Stomach (tissue), 4 donors: Measurements from ENCODE around the gene PKD2.

Experiments used
- CTCF ChIP-seq, 7 experiments: fragments of 450-650 bp in 4 of 7; fragments of 200-600 bp in 3 of 7; sonication (generic) in 3 of 7; IDR thresholded peaks; one replicate each; pipeline ENCODE4 v1.5.1; 2016 to 2019; ENCODE audit warnings: antibody characterized with exemption in 7 of 7, control low read depth in 2 of 7, mild to moderate bottlenecking in 1 of 7
- EP300 ChIP-seq: sonication (generic); formaldehyde crosslinking; IDR thresholded peaks from one replicate; pipeline ENCODE4 v1.6.1; 2017; ENCODE audit warnings: antibody characterized with exemption
- POLR2A ChIP-seq, 4 donors: fragments of 450-650 bp; IDR thresholded peaks; one replicate each; pipeline ENCODE4 v1.6.1; 2016; ENCODE audit warnings: antibody characterized with exemption in 4 of 4, control low read depth in 2 of 4, mild to moderate bottlenecking in 1 of 4, moderate library complexity in 1 of 4
- POLR2AphosphoS5 ChIP-seq, 3 donors: sonication (generic); formaldehyde crosslinking; IDR thresholded peaks; one replicate each; pipeline ENCODE4 v1.6.1; 2016; ENCODE audit warnings: antibody characterized with exemption in 3 of 3

- no peak for TF ChIP-seq CTCF (IDR thresholded peaks at IDR 0.05)
- no peak for TF ChIP-seq POLR2A (IDR thresholded peaks at IDR 0.05)
- TF ChIP-seq POLR2AphosphoS5 (IDR thresholded peaks at IDR 0.05), result no peak
- no peak for TF ChIP-seq EP300
These were observed 37.6 kb downstream of the PKD2 start for GRCh38 chr4:88045021-88045420.
